Mammary epithelial cell (primary cell): ENCODE measurements around the gene OR6N1.

ENCODE experiments used
- EZH2 ChIP-seq: IDR thresholded peaks from 2 replicates; pipeline ENCODE4 v1.6.1; 2012; ENCODE audit warnings: low read length, inconsistent platforms, borderline replicate concordance
- TF ChIP-seq, protein P1 (sequence below), 2 donors: IDR thresholded peaks in 1 of 2; conservative IDR thresholded peaks in 1 of 2; 2 replicates each; pipeline ENCODE4 v1.5.1; 2011 to 2012; ENCODE audit warnings: inconsistent platforms in 2 of 2, low read length in 2 of 2, mild to moderate bottlenecking in 2 of 2, control low read depth in 1 of 2, low read depth in 1 of 2; ENCODE audit not compliant: insufficient read depth in 1 of 2; ENCODE audit errors: extremely low read depth in 1 of 2

DNA sequence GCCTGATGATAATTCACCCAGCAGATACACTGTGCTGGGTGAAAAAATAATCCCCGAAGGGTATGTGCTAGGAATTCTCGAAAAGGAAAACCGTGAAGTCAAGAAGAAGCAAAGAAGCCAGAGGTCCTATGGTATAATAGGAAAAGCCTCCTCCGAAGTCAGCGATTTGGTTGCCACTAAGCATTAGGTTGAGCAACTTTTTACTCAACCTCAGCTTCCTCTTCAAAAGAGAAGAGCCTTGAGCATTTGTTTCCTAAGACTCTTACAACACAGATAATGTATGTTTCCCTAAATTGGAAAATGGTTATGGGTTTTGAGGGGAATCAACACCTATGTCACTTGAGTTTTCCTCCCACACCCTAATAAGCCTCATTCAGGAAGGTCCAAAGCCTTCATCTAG is 37.9 kb upstream of the OR6N1 start:
- TF ChIP-seq EZH2: no peak
- TF ChIP-seq, protein P1, sequence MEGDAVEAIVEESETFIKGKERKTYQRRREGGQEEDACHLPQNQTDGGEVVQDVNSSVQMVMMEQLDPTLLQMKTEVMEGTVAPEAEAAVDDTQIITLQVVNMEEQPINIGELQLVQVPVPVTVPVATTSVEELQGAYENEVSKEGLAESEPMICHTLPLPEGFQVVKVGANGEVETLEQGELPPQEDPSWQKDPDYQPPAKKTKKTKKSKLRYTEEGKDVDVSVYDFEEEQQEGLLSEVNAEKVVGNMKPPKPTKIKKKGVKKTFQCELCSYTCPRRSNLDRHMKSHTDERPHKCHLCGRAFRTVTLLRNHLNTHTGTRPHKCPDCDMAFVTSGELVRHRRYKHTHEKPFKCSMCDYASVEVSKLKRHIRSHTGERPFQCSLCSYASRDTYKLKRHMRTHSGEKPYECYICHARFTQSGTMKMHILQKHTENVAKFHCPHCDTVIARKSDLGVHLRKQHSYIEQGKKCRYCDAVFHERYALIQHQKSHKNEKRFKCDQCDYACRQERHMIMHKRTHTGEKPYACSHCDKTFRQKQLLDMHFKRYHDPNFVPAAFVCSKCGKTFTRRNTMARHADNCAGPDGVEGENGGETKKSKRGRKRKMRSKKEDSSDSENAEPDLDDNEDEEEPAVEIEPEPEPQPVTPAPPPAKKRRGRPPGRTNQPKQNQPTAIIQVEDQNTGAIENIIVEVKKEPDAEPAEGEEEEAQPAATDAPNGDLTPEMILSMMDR (conservative IDR thresholded peaks at IDR 0.05 in 1 of 2, IDR thresholded peaks at IDR 0.05 in 1 of 2; ENCODE audit: extremely low read depth in 1 of 2, insufficient read depth in 1 of 2, low read depth in 1 of 2, low read length in 2 of 2): no peak
